GM19351 (cell line): ENCODE results near the gene PLCG2.
"Not testable (repeated sequence)": the region's sequence is repeated elsewhere in the genome, so short reads cannot be mapped to it uniquely, and the experiment has no call there.

Experiments
- ATAC-seq: cut with Tn5 transposase; IDR thresholded peaks from one replicate; pipeline ENCODE4 v1.9.1; 2021; ENCODE audit warnings: mild to moderate bottlenecking, moderate library complexity; ENCODE audit not compliant: unreplicated experiment

PLCG2 gene

DNA sequence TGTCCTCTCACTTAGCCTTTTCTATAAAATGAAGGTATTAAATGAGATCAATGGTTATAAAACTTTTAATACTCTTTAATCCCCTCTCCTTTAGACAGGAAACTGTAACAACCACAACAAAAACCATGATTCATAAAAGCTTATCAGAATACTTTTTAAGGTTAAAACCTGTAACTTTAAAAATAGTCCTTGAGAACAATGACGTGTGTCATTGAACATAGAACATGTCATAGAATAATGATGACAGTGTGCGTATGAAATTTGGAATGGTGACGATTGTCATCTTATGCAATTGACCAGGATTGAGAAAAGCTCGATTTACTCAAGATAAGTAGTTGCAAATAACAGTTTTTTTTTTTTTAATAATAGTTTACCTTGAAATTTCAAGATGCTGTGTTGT is 94.1 kb downstream of the PLCG2 start:
- no peak for ATAC-seq

- ATAC-seq: peak; percentile 77
Observed at GRCh38 chr16:81873843-81874752, 95.0 kb downstream of the PLCG2 start.

GRCh38 chr16:81875461-81875860 is 96.4 kb downstream of the PLCG2 start:
- no peak for ATAC-seq

GRCh38 chr16:81876273-81876900 is 97.3 kb downstream of the PLCG2 start:
- ATAC-seq: no peak

DNA sequence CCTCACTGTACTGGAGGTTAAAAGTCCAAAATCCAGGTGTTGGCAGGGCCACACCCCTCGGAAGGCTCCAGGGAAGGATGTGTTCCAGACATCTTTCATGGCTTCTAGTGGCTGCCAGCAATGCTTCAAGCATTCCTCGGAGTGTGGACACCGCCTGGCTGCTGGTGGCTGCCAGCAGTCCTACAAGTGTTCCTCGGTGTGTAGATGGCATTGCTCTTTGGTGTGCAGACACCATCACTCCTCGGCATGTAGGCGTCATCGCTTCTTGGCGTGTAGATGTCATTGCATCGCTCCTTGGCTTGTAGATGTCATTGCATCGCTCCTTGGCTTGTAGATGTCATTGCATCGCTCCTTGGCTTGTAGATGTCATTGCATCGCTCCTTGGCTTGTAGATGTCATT is 98.4 kb downstream of the PLCG2 start:
- ATAC-seq: not testable (repeated sequence)

DNA sequence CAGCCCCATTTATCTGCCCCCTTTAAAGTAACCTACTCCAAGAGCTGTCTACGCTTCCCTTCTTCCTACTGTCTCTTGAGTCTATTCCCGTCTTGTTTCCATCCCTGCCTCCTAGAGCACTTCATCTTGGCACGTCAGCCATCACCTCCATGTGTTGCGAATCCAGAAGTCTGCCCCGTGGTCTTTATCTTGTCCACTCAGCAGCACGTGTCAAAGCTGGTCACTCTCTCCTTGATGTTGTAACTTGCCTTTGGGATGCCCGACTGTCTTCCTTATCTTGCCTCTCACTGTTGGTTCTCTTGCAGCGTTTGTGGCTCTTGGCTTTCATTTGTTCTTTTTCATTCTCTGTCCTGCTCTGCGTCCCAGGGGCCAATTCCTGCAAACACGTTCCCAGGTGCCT is 99.4 kb downstream of the PLCG2 start:
- ATAC-seq: no peak

GRCh38 chr16:81879625-81880024 is 100.5 kb downstream of the PLCG2 start:
- ATAC-seq: no peak

- no peak for ATAC-seq
Observed at GRCh38 chr16:81880816-81881215, 101.7 kb downstream of the PLCG2 start.

DNA sequence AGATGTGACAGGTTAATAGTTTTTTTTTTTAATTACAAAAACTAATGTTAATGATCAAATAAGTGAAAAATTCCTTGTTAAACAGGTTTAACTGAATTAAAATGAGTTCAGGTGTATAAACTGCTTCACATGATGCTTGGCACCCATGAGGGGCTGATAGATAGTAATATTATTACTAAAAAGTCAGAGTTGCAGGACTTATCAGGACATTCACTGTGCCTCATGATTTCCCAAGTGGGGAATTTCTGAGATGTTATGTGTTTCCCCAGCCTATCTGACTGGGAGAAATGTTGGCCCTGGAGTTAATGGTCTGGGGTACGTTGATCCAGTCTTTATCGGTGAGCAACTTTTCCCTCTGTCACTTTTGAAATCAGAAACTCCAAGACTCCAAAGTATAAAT is 102.1 kb downstream of the PLCG2 start:
- no peak for ATAC-seq

DNA sequence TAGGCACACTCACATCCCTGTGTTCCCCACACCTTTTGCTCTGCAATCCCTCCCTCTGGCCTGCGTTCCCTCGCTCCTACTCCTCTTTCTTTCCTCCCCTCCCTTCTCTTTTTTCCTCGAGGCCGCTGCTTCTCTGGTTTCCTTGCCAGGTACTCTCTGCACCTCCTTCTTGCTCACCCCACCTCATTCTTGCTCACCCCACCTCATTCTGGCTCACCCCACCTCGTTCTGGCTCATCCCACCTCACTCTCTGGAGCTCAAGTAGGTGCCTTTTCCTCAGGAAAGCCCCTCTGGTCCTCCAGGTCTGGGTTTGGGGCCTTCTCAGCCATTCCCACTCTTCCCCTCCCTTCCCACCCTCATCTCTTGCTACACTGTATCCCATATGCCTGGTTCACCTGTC is 103.5 kb downstream of the PLCG2 start:
- ATAC-seq: no peak

DNA sequence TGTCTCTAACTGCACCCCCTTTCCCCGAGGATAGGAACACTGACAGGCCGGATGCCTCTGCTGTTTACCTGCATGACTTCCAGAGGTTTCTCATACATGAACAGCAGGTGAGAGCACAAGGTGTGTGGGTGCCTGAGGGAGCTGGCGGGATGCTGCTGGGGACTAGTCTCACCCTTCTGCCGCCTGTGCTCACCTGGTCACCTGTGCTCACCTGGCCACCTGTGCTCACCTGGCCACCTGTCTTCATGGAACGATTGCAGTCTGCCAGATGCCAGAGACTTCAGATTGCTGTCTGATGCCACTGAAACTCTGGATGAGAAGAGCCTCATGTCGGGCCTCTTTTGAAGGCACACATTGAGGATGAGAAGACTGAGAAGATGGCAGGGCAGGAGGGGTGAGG is 104.1 kb downstream of the PLCG2 start:
- no peak for ATAC-seq

DNA sequence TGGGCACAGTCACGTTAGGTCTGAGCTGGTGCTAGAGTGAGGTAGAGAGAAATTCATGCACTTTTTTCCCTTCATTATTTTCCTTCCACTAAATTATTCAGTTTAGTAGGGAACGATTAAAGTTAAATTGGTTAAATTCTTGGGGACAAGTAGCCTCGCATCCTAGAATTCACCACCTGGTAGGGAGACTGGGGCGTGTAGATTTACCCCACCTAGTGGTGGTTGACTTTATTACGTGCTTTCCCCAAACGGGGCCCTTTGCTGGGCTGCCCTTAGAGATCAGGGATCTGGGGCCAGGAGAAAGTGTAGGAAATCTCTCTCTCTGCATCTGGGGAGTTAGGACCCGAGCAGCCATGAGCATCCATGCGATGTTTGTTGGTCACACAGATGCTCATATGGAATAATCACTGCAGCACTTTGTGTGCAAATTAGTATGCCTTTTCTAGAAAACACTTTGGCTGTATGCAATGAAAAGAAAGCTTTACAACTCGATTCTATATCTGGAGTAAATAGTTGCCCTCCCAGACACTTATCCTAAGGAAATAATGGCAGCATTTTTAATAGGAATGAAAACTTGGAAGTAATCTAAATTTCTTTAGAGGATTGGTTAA is 107.0 kb downstream of the PLCG2 start:
- ATAC-seq: peak; percentile 63

DNA sequence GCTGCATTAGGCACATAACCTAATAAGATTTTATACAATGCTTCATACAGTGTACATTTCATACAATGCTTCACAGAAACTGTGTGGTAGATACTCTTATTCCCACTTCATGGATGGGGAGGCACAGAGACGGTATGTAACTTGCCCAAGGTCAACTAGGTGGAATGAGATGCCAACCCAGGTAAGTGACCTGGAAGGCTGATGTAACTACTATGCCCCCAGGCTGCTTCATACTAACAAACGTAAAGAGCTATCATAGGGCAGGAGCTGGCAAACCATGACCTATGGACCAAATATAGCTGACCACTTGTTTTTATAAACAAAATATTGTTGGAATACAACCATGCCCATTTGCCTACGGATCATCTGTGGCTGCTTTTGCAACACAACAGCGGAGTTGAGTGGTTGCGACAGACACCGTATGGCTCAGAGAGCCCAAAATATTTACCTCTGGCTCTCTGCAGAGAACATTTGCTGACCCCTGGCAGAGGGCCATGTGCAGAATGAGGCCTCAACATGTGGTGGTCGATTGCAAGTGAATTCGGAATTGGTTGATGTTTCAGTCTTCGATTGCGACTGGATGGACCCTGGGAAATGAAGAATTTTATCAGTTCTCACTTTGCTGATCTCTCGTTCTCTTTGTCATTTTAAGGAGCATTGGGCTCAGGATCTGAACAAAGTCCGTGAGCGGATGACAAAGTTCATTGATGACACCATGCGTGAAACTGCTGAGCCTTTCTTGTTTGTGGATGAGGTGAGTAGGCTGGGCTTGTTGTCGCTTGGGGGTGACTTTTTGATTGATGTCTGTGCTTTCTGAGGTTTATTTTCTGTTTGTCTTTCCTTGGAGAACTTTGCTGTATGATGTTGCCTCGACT is 109.7 kb downstream of the PLCG2 start:
- no peak for ATAC-seq

GRCh38 chr16:81891736-81892364 is 112.8 kb downstream of the PLCG2 start:
- ATAC-seq: no peak

DNA sequence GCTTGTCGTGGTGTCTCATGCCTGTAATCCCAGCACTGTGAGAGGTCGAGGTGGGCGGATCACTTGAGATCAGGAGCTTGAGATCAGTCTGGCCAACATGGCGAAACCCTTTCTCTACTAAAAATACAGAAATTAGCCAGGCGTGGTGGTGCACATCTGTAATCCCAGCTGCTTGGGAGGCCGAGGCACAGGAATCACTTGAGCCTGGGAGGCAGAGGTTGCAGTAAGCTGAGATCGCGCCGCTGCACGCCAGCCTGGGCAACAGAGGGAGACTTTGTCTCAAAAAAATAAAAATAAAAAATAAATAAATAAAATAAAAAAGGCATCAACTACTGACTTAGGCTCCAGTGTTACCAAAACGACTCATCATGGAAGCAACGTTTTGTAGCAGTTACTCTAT is 115.5 kb downstream of the PLCG2 start:
- no peak for ATAC-seq

GRCh38 chr16:81896902-81897301 is 117.8 kb downstream of the PLCG2 start:
- no peak for ATAC-seq

GRCh38 chr16:81899601-81900000 is 120.5 kb downstream of the PLCG2 start:
- ATAC-seq: no peak

DNA sequence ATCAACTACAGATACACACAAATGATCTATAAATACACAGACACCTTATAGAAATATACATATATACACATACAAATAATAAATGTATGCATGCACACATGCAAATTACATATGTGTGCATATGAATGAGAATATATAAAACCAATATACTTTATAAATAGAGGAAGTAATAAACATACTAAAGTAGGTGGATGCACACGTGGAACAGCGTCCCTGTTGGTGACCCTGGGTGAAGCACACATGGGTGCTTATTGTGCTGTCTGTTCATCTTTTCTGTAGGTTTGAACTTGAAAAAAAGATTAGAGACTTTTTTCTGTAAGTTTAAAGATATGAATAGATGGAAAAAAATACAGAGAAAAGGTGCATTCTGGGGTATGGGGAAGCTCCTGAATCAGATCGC is 120.9 kb downstream of the PLCG2 start:
- ATAC-seq: no peak

DNA sequence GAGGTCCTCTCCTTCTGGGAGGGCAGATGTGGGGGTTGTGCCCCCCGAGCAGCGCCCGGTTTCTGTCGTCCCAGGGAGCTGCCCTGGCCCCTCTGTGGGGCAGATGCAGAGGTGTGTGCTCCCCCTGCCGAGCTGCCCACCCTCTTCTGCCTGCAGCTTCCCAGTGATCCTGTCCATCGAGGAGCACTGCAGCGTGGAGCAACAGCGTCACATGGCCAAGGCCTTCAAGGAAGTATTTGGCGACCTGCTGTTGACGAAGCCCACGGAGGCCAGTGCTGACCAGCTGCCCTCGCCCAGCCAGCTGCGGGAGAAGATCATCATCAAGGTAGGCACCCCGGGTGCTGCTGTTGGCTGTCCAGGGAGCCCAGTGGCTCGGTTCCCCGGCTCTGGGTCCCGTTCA is 121.4 kb downstream of the PLCG2 start:
- no peak for ATAC-seq

DNA sequence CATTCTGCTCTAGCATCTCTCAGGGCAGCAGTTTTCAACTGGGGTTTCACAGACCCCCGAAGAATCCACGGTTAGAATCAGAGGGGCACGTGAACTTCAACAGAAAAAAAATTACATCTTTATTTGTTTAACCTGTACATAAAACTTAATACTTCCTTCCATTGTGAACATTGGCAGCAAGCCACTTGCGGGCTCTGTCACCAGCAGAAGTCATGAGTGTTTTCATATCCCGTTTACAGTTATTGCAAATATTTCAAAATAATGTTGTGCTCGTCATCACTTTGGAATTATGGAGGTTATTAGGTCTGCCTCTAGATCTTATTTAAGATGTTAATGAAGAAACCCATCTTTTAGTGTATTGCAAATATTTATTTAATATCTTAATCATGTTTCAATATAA is 122.4 kb downstream of the PLCG2 start:
- no peak for ATAC-seq

GRCh38 chr16:81902025-81902424 is 122.9 kb downstream of the PLCG2 start:
- ATAC-seq: no peak
